SKM-1 (cell line): ENCODE results near the gene NEK6.
"Not testable (repeated sequence)": the region's sequence is repeated elsewhere in the genome, so short reads cannot be mapped to it uniquely, and the experiment has no call there.

Experiments
- DNase-seq: peaks from one replicate; lab custom pipeline; 2025; ENCODE audit not compliant: unreplicated experiment; lab: John Stamatoyannopoulos, UW

NEK6 gene

DNA sequence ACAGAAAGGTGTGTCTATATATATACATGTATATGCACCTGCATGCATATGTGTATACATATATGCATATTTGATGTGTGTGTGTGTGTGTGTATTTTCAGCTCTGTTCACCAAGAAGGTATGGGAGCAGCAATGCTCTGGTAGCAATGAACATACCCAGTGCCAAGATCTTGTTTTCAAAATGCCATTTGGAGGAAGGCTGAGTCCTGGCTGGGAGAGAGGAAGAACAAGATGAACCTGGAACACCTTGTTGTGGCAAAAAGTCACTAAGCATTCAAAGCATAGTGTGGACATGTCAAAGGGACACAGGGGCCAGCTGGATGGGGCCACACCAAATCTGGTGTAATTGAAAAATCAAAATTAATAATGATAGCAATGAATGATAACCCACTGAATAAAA, 31.8 kb upstream of the NEK6 start:
- no peak for DNase-seq

DNA sequence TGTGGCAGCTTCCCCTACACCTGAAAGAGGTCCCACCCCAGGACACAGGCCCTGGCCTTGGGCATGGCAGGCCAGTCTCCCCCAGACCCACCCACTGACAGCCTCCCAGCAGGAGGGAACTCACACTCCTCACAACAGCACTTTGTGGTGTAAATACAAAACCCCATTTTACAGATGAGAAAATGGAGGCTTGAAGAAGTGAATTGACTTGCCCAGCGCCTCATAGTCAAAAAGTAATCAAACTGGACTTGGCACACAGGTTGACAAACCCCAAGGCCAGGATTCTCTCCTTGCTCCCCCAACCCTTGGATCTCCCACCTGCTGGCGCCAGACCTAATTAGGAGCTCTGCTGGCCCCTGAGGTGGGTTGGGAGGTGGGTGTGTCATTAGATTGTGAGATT, 29.2 kb upstream of the NEK6 start:
- no peak for DNase-seq

DNA sequence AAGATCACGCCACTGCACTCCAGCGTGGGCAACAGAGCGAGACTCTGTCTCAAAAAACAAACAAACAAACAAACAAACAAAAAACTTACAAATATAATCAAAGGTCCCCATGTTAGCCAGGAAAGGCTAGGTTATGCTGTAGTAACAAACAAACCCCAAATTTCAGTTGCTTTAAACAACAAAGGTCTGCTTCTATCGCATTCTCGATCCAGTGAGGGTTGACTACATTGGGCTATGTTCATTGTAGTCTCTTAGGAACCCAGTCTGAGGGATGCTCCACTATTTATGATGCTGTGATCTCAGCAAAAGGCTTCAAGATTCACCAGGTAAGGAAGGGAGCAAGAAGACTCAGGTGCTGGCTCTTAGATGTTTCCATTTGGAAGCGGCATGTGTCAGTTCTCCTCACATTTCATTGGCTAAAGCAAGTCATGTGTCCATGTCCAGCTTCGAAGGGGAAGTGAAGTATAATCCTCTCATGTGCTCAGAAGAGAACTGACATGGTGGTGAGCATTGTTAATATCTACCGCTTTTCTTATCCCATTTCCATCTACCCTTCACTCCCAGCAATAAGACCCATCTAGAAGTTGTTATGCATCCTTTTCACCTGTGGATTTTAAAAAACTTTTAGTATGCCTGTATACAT, 26.5 kb upstream of the NEK6 start:
- no peak for DNase-seq

DNA sequence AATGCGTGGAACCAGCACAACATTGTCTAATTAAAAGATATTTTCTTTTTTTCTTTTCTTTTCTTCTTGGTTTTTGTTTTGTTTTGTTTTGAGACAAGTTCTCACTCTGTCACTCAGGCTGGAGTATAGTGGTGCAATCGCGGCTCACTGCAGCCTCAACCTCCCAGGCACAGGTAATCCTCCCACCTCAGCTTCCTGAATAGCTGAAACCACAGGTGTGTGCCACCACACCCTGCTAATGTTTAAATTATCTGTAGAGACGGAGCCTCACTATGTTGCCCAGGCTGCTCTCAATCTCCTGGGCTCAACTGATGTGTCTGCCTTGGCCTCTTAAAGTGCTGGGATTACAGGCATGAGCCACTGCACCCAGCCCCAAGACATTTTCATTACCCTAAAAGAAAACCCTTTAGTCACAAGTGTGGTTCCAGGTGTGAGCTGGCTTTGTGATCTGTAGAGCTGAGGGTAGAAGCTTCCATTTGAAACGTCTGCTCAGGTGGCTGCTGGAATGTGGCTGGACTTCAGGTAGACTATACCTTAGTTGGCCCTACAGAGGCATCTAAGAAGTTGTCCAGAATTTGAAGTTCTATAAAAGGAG, 19.1 kb upstream of the NEK6 start:
- DNase-seq = no peak

DNA sequence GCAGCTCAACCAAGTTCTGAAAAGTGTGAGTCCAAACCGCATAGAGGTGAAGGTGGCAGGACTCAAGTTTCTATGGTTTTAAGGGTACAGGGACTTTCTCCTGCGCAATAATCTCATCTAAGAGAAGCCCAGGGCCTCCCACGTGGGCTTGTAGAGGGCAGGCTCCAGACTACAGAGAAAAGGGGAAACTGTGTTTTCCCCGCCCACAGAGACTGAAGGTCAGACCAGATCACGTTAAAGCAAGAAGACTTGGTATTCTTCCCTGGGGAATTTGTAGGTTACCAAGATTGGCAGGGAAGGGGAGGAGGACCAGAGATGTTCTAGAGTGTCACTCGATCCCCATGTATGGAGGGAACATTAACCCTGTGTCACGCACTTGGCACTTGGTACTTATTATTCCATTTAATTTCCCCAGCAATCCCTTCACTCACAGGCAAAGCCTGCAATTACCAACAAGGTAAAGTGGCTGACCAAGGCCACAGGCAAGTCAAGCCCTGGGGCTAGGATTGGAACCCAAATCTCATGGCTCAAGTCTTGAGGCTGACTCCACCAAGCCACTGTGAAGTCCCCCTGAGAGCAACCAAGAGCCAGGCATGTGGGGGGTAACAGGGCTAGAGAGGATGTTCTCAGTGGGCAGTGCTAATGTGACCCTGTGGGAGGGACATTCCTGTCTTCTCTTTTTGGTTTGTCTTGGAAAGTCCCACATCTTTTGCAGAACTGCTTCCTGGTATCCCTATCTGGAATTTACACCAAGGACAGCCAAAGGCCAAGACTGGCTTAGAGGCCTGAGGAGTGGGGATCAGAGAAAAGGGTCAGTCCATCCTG, 18.3 kb upstream of the NEK6 start:
- peak; percentile 93 for DNase-seq

DNA sequence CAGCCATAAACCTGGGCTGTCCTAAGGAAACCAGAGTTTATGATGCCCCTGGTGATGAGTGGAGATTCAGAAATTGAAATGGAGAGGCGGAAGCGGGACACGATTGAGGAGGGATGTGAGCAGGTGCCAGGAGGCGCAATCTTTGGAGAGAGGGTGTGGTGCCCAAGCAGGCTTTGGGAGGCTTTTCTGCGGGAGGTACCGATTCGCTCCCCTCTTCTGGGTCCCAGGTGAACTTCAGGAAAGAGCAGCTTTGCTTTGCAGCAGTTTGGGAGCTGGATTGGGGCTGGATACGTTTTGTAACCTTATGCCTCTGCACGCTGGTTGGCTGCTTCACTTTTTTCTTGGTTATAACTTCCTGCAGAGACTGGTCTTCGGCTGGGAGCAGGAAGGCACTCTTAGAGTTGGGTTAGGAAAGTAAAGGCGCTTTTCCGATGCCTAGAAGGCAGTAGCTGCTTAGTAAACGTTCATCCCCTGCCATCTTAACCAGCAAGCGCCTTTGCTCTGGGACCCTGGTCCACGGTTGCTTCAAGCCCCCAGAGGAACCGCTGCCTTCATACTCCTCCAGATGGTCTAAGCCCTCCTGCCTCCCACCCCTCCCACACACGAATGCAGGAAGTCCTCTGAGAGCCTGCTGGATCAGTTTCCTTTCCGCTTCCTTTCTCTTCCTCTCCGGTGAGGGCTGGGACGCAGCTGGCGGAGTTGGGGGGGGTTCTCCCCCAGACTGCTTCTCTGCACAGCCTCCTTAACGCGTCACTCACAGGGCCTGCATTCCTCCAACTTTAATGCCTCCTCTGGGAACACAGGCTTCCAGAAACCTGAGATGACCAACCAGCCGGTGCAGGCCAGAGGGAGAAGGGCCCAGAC, 15.2 kb upstream of the NEK6 start:
- DNase-seq = peak; percentile 62

DNA sequence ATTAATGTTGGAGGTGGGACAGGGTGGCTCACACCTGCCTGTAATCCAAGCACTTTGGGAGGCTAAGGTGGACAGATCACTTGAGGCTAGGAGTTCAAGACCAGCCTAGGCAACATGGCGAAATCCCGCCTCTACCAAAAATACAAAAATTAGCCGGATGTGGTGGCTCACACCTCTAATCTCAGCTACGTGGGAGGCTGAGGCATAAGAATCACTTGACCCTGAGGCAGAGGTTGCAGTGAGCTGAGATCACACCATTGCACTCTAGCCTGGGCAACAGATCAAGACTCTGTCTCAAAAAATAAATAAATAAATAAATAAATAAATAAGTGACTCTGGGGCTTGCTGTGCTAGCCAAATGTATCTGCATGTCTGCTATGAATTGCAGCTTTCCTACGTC, 10.4 kb upstream of the NEK6 start:
- DNase-seq = not testable (repeated sequence)

DNA sequence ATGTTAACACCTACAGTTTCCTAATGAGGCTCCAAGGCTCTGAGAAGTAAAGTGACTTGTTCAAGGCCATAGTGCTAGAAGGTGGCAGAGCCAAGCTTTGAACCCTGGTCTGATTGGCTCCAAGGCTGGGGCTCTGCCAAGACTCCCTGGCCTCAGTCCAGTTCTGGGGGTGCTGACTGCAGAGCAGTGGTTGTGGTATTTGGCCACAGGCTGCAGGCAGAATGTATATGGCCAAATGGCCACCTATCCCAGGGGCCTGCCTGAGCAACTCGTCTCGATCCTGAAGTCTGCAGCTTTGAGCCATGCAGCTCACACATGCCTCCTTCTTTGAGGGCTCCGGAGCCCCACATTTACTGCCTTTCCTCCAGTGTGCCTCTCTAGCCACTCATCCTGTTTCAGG, 9.7 kb upstream of the NEK6 start:
- no peak for DNase-seq

DNA sequence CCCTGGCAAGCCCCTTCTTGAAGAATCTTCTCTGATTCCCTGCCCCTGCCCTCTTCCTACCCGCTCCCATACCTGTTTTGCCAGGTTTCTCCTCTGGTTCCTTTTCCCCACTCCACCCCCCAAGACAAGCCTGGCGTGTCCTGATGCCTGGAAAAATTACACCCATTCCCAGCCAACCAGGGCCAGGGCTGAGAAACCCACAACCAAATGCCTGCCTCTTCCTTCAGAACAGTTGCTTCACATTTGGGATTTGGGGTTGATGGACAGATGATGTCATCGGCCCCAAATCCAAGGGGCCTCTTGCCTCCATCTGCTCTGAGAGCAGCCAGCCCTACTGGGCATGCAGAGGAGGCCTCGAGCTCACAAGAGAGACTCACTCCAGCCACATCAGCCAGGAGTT, 8.8 kb upstream of the NEK6 start:
- no peak for DNase-seq

DNA sequence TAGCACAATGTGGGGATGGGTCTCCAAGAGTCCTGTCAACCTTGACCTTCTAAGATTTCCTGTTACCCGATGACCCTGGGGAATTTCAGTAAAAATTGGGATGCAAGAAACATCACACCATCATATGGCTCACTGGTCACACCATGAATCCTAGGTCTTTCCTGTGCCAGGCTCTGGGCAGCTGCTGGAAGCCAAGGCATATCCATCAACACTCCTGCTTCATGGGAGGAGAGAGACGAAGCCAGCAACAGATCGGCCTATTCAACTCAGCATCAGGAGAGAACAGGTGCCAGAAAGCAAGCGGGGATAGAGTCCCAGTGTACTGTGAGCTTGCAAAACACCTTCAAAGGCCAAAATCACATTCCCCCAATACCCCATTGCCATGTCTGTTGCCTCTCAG, 6.5 kb upstream of the NEK6 start:
- DNase-seq = no peak

DNA sequence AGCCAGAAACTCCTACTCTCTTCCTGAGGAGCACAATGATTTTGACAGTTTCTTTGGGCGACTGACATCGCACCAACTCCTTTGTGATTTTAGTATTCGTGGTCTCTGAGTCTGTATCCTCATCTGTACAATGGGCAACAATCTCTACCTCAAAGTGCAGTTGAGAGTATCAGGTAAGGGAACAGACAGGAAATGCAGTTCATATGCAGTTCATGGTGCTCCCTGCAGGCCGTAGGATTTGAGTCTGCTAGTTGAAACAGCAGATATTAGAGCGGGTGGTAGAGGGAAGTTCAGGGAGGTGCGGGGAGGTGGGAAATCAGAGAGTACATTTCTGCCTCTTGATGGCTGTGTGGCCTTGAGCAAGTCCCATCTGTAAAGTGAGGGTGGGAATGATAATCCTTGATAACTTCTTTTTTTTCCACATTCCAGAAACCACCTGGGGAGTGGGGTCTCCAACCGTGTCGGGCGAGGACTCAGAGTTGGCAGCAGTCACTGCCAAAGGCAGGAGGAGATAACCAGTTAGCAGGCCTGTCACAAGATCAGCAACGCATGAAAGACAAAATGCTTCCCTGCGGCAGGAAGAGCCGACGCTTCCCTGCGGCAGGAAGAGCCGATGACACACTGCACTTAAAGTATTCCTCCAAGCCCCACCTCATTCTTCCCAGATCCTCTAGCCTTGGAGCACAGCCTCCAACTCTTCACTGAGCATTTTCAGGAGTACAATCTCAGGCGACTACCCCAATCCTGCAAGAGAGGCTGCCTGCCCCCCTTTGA, 6.0 kb upstream of the NEK6 start:
- no peak for DNase-seq

DNA sequence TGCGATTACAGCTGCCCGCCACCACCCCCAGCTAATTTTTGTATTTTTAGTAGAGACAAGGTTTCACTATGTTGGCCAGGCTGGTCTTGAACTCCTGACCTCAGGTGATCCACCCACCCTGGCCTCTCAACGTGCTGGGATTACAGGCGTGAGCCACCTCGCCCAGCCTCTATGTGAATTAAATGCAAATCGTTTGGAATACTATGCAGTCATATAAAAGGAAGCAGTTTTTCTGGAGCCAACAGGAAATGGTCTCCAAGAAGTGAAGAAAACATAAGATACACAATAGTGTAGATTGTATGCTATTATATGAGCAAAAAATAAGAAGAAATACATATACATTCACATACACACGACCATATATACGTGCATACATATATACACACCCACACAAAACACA, 4.9 kb upstream of the NEK6 start:
- not testable (repeated sequence) for DNase-seq

DNA sequence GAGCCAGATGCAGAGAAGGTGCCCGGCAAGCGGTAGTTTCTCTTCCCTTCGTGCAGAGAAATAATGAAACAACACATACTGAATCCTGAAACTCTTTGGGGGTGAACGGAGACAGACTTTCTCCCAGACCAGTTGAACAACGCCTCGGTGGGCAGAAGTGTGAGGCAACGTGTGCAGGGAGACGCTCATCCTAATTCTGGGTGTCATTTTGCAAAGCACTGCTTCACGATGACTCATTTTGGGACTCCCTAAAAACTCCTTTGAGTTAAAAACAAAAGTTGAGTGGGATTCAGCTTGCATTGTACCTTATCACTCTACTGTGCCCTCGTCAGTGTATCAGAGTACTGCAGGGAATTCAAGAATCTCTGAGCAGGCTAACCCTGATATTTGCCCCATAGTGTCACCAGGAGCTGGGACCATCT, 3.5 kb upstream of the NEK6 start:
- DNase-seq = no peak

DNA sequence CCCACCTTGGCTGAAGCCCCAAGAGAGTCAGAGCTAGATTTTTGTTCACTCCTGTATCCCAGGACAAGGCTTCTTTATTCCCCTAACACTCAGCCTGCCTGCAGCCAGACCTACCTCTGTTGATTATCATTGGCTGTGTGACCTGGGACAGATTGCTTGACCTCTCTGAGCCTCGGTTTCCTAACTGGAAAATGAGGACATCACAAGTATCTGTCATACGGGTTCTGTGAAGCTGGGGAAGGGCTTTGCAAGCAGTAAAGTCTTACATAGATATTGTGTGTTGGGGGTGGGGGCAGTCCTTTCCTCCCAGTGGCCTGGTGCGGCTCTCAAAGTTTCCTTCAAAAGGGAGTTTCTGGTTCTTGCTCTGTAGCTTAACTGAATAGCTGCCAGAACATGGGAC, 2.5 kb upstream of the NEK6 start:
- no peak for DNase-seq

DNA sequence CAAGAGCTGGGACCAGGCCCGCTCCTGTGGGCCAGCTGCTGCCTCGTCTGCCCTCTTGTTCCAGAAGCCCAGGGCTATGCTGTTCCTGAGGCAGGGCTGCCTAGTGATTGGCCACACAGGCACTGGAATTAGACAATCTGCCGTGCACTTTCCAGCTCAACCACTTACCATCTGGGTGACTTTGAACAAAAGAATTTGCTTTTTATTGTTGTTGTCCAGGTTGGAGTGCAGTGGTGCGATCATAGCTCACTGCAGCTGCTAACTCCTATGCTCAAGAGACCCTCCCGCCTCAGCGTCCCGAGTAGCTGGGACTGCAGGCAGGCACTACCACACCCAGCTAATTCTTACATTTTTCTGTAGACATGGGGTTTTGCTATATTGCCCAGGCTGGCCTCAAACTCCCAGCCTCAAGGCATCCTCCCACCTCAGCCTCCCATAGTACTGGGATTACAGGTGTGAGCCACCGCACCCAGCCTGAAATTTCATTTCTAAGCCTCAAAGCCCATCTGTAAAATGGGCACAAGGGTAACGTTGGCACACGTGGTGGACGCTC, 1.2 kb upstream of the NEK6 start:
- DNase-seq = no peak

DNA sequence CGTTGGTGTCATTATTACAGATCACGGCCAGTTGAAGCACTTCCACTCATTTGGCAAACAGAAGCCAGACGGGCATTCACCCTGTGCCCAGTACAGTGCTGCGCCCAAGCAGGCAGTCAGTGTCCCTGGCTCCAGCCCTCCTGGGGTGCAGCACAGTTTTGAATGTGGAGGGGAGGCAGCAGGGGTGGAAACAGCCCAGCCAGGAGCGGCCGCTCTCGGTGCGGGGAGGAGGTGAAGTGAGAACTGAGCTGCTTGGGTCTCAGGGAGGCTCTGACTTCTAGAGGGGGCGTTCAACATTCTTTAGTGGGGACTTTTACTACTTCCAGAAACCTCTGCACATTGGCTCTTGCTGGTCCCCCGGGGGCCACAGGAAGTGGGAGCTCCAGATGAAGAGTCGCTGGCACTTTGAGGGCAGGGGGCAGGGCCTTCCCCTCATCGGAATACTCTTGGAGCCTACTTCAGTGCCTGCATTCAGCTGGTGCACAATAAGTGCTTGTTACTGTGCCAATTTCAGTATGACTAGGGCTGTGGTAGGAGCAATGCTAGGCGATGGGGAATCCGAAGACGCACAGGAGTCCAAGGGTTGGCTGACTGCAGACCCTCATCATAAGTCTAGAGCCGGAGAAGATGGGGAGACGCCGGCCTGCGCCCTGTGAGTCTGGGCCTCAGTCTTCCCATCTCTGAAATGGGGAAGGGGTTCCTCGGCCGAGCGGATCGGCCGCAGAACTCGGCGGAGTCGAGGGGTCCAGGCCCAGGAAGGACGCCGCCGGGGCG, 492 bp upstream of the NEK6 start:
- DNase-seq = no peak

DNA sequence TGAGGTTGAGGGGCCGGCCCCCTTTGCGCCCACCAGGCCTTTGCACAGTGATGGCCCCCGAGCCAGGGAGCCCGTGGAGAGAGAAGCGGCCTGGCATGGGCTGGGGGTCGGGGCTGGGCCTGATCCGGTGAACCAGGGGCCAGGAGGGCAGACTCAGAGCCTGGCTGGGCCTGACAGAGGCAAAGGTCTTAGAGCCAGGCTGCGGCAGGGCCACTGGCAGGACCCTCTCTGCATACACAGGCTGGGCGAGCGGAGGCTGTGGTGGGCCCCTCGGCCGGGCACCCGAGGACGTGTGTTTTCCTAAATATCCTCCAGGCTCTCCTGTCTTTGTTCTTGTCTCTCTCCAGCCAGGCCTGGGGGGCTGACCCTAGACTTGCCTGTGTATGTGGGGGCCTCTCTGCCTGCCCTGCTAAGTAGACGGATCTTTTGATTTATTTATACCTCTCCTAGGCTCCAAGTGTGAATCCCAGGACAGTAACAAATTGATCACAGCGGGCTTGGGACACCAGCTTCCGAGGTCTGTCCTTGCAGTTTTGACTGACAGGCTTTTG, 933 bp downstream of the NEK6 start:
- no peak for DNase-seq

DNA sequence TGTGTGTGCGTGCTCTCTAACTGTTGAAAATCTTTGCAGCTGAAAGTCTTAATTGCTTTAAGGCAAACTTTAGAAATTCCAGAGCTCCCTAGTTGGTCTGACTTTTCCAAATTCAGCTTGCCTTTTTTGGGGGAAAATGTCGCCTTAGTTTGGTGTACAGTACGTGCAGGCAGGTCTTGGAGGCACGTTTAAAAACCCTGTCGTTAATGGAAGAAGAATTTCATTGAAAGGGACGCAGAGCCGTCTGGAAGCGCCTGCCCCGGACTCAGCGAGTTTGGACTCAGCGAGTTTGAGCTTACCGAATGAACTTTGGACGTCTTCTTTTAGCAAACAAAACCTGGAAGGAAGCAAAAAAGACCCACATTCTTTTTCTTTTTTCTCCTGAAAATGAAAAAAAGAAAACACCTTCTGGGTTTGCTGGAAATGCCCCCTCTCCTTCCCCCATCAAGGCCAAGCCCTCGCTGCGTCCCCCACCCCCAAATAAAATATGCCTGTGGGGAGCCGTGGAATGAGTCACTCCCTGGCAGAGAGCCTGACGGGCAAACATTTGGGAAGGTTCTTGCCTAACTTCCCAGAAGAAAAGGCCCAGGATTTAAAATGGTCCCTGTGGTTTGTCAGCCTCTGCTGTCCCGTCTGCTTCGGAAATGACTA, 1.5 kb downstream of the NEK6 start:
- DNase-seq = no peak
